ENCODE data around the gene PAXIP1.

PAXIP1 gene

GRCh38 chr7:154950960-154951359 is 52.0 kb downstream of the PAXIP1 start:
- Histone ChIP-seq H3F3A (ENCODE audit: insufficient read depth, low read length) (no peaks in the 10 kb centered on the region), H3K4me1 (ENCODE audit: low read length) (no peaks in the 10 kb centered on the region), H3K36me3 (replicated peaks; ENCODE audit: insufficient read depth, low read length) (peaks cover 31% of the 10 kb centered on the region), H3K4me2 (ENCODE audit: low read depth, low read length) (no peak overlapping the region), H3K27ac (ENCODE audit: low read length) (no peak overlapping the region), H3K4me3 (ENCODE audit: low read length) (no peak overlapping the region), H3K9me3 (replicated peaks; ENCODE audit: insufficient read depth, low read length) (no peaks in the 10 kb centered on the region), H2AFZ (ENCODE audit: low read length) (no peak overlapping the region), H3K27me3 (replicated peaks; ENCODE audit: insufficient read depth, low read length) (no peaks in the 10 kb centered on the region), H3K9ac (ENCODE audit: low read length) (no peak overlapping the region), H3K9me2 (replicated peaks; ENCODE audit: insufficient read depth, low read length) (no peaks in the 10 kb centered on the region), H4K20me1 (ENCODE audit: insufficient read depth, low read length) (no peaks in the 10 kb centered on the region), H3K79me2 (ENCODE audit: low read length) (no peaks in the 10 kb centered on the region)
- TF ChIP-seq CTCF (IDR thresholded peaks at IDR 0.05; ENCODE audit: low read length) (no peak), EZH2 (optimal IDR thresholded peaks at IDR 0.05; ENCODE audit: low read depth, low read length) (no peak), EZH2phosphoT487 (IDR thresholded peaks at IDR 0.05; ENCODE audit: low read length) (no peak)
- no peak for DNase-seq

GRCh38 chr7:154947604-154948003 is 55.3 kb downstream of the PAXIP1 start:
- no peaks in the 10 kb centered on the region for H3F3A ChIP-seq (ENCODE audit: insufficient read depth, low read length)
- no peaks in the 10 kb centered on the region for H3K79me2 ChIP-seq (ENCODE audit: low read length)
- H4K20me1 ChIP-seq (ENCODE audit: insufficient read depth, low read length) = no peaks in the 10 kb centered on the region
- H3K4me3 ChIP-seq (ENCODE audit: low read length) = no peak overlapping the region
- no peaks in the 10 kb centered on the region for H3K9me2 ChIP-seq (replicated peaks; ENCODE audit: insufficient read depth, low read length)
- H3K36me3 ChIP-seq (replicated peaks; ENCODE audit: insufficient read depth, low read length) = peaks cover 24% of the 10 kb centered on the region
- H2AFZ ChIP-seq (ENCODE audit: low read length) = no peak overlapping the region
- H3K27me3 ChIP-seq (replicated peaks; ENCODE audit: insufficient read depth, low read length) = no peaks in the 10 kb centered on the region
- H3K9me3 ChIP-seq (replicated peaks; ENCODE audit: insufficient read depth, low read length) = no peaks in the 10 kb centered on the region
- no peak overlapping the region for H3K9ac ChIP-seq (ENCODE audit: low read length)
- TF ChIP-seq EZH2 (optimal IDR thresholded peaks at IDR 0.05; ENCODE audit: low read depth, low read length) = no peak
- no peak for TF ChIP-seq EZH2phosphoT487 (IDR thresholded peaks at IDR 0.05; ENCODE audit: low read length)
- no peak for TF ChIP-seq CTCF (IDR thresholded peaks at IDR 0.05; ENCODE audit: low read length)
- no peaks in the 10 kb centered on the region for H3K4me1 ChIP-seq (ENCODE audit: low read length)
- H3K27ac ChIP-seq (ENCODE audit: low read length) = no peak overlapping the region
- H3K4me2 ChIP-seq (ENCODE audit: low read depth, low read length) = no peak overlapping the region
- DNase-seq = no peak

GRCh38 chr7:154946166-154946565 is 56.8 kb downstream of the PAXIP1 start:
- no peak for DNase-seq
- H3K36me3 ChIP-seq (replicated peaks; ENCODE audit: insufficient read depth, low read length) = peaks cover 15% of the 10 kb centered on the region
- no peaks in the 10 kb centered on the region for H3K79me2 ChIP-seq (ENCODE audit: low read length)
- no peaks in the 10 kb centered on the region for H3K4me1 ChIP-seq (ENCODE audit: low read length)
- H3F3A ChIP-seq (ENCODE audit: insufficient read depth, low read length) = no peaks in the 10 kb centered on the region
- H3K27me3 ChIP-seq (replicated peaks; ENCODE audit: insufficient read depth, low read length) = no peaks in the 10 kb centered on the region
- no peaks in the 10 kb centered on the region for H3K9me3 ChIP-seq (replicated peaks; ENCODE audit: insufficient read depth, low read length)
- no peaks in the 10 kb centered on the region for H3K9me2 ChIP-seq (replicated peaks; ENCODE audit: insufficient read depth, low read length)
- H3K4me2 ChIP-seq (ENCODE audit: low read depth, low read length) = no peak overlapping the region
- H2AFZ ChIP-seq (ENCODE audit: low read length) = no peak overlapping the region
- H3K4me3 ChIP-seq (ENCODE audit: low read length) = no peak overlapping the region
- TF ChIP-seq CTCF (IDR thresholded peaks at IDR 0.05; ENCODE audit: low read length) (no peak), EZH2phosphoT487 (IDR thresholded peaks at IDR 0.05; ENCODE audit: low read length) (no peak), EZH2 (optimal IDR thresholded peaks at IDR 0.05; ENCODE audit: low read depth, low read length) (no peak)
- H3K9ac ChIP-seq (ENCODE audit: low read length) = no peak overlapping the region
- H3K27ac ChIP-seq (ENCODE audit: low read length) = no peak overlapping the region
- H4K20me1 ChIP-seq (ENCODE audit: insufficient read depth, low read length) = no peaks in the 10 kb centered on the region

Data from MM.1S (cell line).